HepG2 (cell line): Measurements from ENCODE around the gene CNTN4. TPM values are rescaled to one million over a fixed set of nuclear protein-coding genes. Genes with fewer than 3 reads are reported as not detected.
"Not testable (repeated sequence)": the region's sequence is repeated elsewhere in the genome, so short reads cannot be mapped to it uniquely, and the experiment has no call there.

Experiments used
- ATAC-seq: fragments of 200-7000 bp; cut with Tn5 transposase; 3 replicates; pipeline ENCODE4 v1.9.1; 2020; ENCODE audit warnings: mild to moderate bottlenecking, moderate library complexity
- BruUV-seq: library from RNA; stranded (reverse); fragments of 400-500 nt; replicated peaks from 2 replicates; lab custom pipeline; 2021; lab: Mats Ljungman, UMichigan
- CTCF ChIA-PET: fragments of 300-600 bp; formaldehyde crosslinking; extraction: SDS; loops from one replicate; lab custom pipeline; 2021; ENCODE audit warnings: low total read pairs, inconsistent platforms, low intra/inter-chr PET ratio; lab: Yijun Ruan, JAX
- POLR2A ChIA-PET: fragments of 350-600 bp; sonication (Branson Sonifier 250); formaldehyde crosslinking; loops from one replicate; lab custom pipeline; 2020; ENCODE audit warnings: antibody characterized with exemption, inconsistent platforms; lab: Yijun Ruan, JAX
- DNase-seq: peaks from one replicate; pipeline ENCODE4 v3.0.0-alpha.2; 2015; ENCODE audit warnings: low spot score
- FAIRE-seq: peaks from 3 replicates; lab custom pipeline; 2011; peaks lifted over from hg19 to GRCh38; lab: Jason Lieb, UNC
- H2AFZ ChIP-seq: one replicate; pipeline ENCODE4 v1.6.1; 2011; ENCODE audit warnings: low read length, inconsistent platforms
- H3K27ac ChIP-seq: fragments of 300-600 bp; 3 replicates; pipeline ENCODE4 v1.8.0; 2011; ENCODE audit warnings: mixed run types, mild to moderate bottlenecking, mixed read lengths, low read length, inconsistent platforms; ENCODE audit not compliant: insufficient read depth; ENCODE audit errors: extremely low read length
- H3K27me3 ChIP-seq, 2 experiments: fragments of 200-600 bp in 1 of 2; 2 replicates in 1 of 2; 3 replicates in 1 of 2; pipeline versions ENCODE4 v1.6.0 to v1.8.0; 2011; ENCODE audit warnings: low read length in 2 of 2, mild to moderate bottlenecking in 2 of 2, moderate library complexity in 2 of 2, inconsistent platforms in 1 of 2; ENCODE audit not compliant: insufficient read depth in 2 of 2, control insufficient read depth in 1 of 2
- H3K36me3 ChIP-seq, 2 experiments: fragments of 200-600 bp in 1 of 2; replicated peaks in 1 of 2; 2 replicates in 1 of 2; 3 replicates in 1 of 2; pipeline versions ENCODE4 v1.5.1 to v1.8.0; 2011; ENCODE audit warnings: low read length in 2 of 2, inconsistent platforms in 1 of 2; ENCODE audit not compliant: insufficient read depth in 2 of 2, control insufficient read depth in 1 of 2
- H3K4me1 ChIP-seq: 2 replicates; pipeline ENCODE4 v1.5.1; 2012; ENCODE audit warnings: low read length, inconsistent platforms; ENCODE audit not compliant: insufficient read depth
- H3K4me2 ChIP-seq: 2 replicates; pipeline ENCODE4 v1.6.0; 2011; ENCODE audit warnings: low read depth, low read length, inconsistent platforms
- H3K4me3 ChIP-seq, 3 experiments: fragments of 200-600 bp in 1 of 3; sonication (generic), shearing (Covaris generic) in 1 of 3; replicated peaks in 1 of 3; 2 replicates each; pipeline ENCODE4 v1.5.1; 2011 to 2016; ENCODE audit warnings: low read length in 3 of 3, inconsistent platforms in 2 of 3, low read depth in 2 of 3, mild to moderate bottlenecking in 2 of 3, control low read depth in 1 of 3, mixed read lengths in 1 of 3; ENCODE audit not compliant: insufficient read depth in 1 of 3
- H3K79me2 ChIP-seq: one replicate; pipeline ENCODE4 v1.6.1; 2011; ENCODE audit warnings: low read length, inconsistent platforms; ENCODE audit not compliant: insufficient read depth
- H3K9ac ChIP-seq: 2 replicates; pipeline ENCODE4 v1.6.0; 2011; ENCODE audit warnings: mild to moderate bottlenecking, low read depth, low read length, inconsistent platforms; ENCODE audit not compliant: insufficient read depth
- H3K9me3 ChIP-seq: 2 replicates; pipeline ENCODE4 v1.5.1; 2012; ENCODE audit warnings: mild to moderate bottlenecking, low read length
- H4K20me1 ChIP-seq: 2 replicates; pipeline ENCODE4 v1.6.0; 2011; ENCODE audit warnings: inconsistent platforms, mild to moderate bottlenecking, low read length, moderate library complexity; ENCODE audit not compliant: insufficient read depth
- JDP2 ChIP-seq: sonication (generic); formaldehyde crosslinking; IDR thresholded peaks from 2 replicates; pipeline ENCODE4 v1.8.1; 2022; ENCODE audit warnings: missing genetic modification reagents, borderline replicate concordance
- WGBS: methylation state at CpG from one replicate; pipeline ENCODE4 v1.1.6; 2017; ENCODE audit warnings: low lambda C conversion rate; 5-methylcytosine and 5-hydroxymethylcytosine counted together
- in situ Hi-C: cut with HindIII; loops from 2 replicates; pipeline ENCODE4 v1.10.0; 2017; ENCODE audit warnings: low pct_unique_long_range_greater_than_20kb; ENCODE audit not compliant: extremely low pct_ligation_motif_present
- intact Hi-C: fragments of 100-400 bp; cut with micrococcal nuclease; formaldehyde crosslinking; loops from one replicate; pipeline ENCODE4 v1.10.0; 2022; ENCODE audit not compliant: unreplicated experiment
- polyA plus RNA-seq, 8 experiments: library from polyadenylated mRNA; depleted of rRNA in 3 of 8; stranded (reverse) in 7 of 8; unstranded in 1 of 8; fragments of >200 nt; fragmentation: Illumina TruSeq in 4 of 8; extraction: Trizol in 4 of 8; gene quantifications; 2 replicates each; pipeline versions ENCODE4 v1.2.1 to v1.2.3, GENCODE V29; 2011 to 2016; ENCODE audit warnings: low read depth in 4 of 8, missing spikeins in 1 of 8, mixed read lengths in 1 of 8; ENCODE audit not compliant: insufficient read depth in 1 of 8
- total RNA-seq, 5 experiments: library from RNA; depleted of rRNA; stranded (reverse); fragments of >200 nt; fragmentation: Illumina TruSeq; extraction: Trizol; gene quantifications; 2 replicates each; pipeline ENCODE4 v1.2.3, GENCODE V29; 2016; ENCODE audit warnings: low read depth in 1 of 5
- TF ChIP-seq, protein P1 (sequence below), 2 experiments: sonication (generic) in 1 of 2; formaldehyde crosslinking in 1 of 2; IDR thresholded peaks; 2 replicates each; pipeline versions ENCODE4 v1.4.0 to v1.6.1; 2016 to 2020; ENCODE audit warnings: borderline replicate concordance in 1 of 2, low read depth in 1 of 2, mild to moderate bottlenecking in 1 of 2, missing genetic modification reagents in 1 of 2

Gene CNTN4
- total and polyA plus RNA-seq, 2 of the 13 experiments (the other 11 are each of a cell fraction or from before 2014, with no cell fraction given), result 0.01 to 0.13 TPM

DNA sequence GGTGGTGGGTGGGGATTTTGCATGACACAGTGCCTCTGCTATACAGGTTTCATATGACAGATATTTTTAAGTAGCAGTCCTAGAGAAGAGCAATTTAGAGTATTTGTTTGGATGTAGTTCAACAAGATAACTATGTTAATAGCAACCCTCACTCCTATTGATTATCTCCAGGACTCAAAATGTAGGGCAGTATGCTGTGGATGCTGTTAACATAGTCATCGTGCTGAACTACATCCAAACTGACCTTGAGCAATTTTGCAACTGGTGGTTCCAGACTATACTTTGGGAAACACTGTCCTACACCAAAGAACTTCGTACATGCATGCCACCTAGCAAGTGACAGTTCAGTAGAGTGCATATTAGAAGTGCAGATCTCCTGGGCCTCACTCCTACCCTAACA is 893.9 kb downstream of the CNTN4 start (continued):
- TF ChIP-seq, protein P1, sequence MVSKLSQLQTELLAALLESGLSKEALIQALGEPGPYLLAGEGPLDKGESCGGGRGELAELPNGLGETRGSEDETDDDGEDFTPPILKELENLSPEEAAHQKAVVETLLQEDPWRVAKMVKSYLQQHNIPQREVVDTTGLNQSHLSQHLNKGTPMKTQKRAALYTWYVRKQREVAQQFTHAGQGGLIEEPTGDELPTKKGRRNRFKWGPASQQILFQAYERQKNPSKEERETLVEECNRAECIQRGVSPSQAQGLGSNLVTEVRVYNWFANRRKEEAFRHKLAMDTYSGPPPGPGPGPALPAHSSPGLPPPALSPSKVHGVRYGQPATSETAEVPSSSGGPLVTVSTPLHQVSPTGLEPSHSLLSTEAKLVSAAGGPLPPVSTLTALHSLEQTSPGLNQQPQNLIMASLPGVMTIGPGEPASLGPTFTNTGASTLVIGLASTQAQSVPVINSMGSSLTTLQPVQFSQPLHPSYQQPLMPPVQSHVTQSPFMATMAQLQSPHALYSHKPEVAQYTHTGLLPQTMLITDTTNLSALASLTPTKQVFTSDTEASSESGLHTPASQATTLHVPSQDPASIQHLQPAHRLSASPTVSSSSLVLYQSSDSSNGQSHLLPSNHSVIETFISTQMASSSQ (IDR thresholded peaks at IDR 0.05; ENCODE audit: low read depth), result no peak
- TF ChIP-seq, protein P1 (CRISPR knock-in tag; IDR thresholded peaks at IDR 0.05; ENCODE audit: borderline replicate concordance), result no peak
- TF ChIP-seq JDP2 (CRISPR knock-in tag), result no peak

DNA sequence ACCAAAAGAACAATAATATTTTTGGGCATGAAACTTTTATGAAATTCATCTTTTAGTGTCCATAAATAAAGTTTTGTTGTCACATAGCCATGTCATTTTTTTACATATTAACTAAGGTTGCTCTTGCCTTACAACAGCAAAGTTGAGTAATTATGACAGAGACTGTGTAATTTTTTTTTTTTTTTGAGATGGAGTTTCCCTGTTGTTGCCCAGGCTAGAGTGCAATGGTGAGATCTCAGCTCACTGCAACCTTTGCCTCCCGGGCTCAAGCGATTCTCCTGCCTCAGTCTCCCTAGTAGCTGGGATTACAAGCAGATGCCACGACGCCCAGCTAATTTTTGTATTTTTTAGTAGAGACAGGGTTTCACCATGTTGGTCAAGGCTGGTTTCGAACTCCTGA is 894.5 kb downstream of the CNTN4 start:
- H4K20me1 ChIP-seq, BruUV-seq, FAIRE-seq, intact Hi-C loops, H3K4me2 ChIP-seq, H3K4me3 ChIP-seq, ATAC-seq, H3K27me3 ChIP-seq, CTCF ChIA-PET, POLR2A ChIA-PET, H3K79me2 ChIP-seq, H3K4me1 ChIP-seq, H2AFZ ChIP-seq, H3K36me3 ChIP-seq, H3K27ac ChIP-seq, DNase-seq, in situ Hi-C loops, H3K9ac ChIP-seq, H3K9me3 ChIP-seq: not testable (repeated sequence)
- WGBS, result 20% methylated on average over 5 of the region's 5 CpGs
